Esophagus squamous epithelium (tissue), 4 donors: ENCODE results near the gene CATSPER1.

Experiments used
- CTCF ChIP-seq, 6 experiments: fragments of 450-650 bp in 4 of 6; fragments of 200-600 bp in 2 of 6; sonication (generic) in 2 of 6; IDR thresholded peaks; one replicate each; pipeline ENCODE4 v1.5.1; 2016 to 2019; ENCODE audit warnings: antibody characterized with exemption in 6 of 6, mild to moderate bottlenecking in 4 of 6, moderate library complexity in 4 of 6
- POLR2A ChIP-seq, 4 donors: fragments of 450-650 bp; IDR thresholded peaks; one replicate each; pipeline ENCODE4 v1.6.1; 2017; ENCODE audit warnings: antibody characterized with exemption in 4 of 4, mild to moderate bottlenecking in 4 of 4, moderate library complexity in 3 of 4

- no peak for TF ChIP-seq CTCF (IDR thresholded peaks at IDR 0.05)
- TF ChIP-seq POLR2A (IDR thresholded peaks at IDR 0.05): no peak
These were observed 10.1 kb downstream of the CATSPER1 start for GRCh38 chr11:66015936-66016792.
